Activated CD4-positive, alpha-beta T cell treated with anti-CD3 and anti-CD28 coated beads for 4 hours (primary cell): Measurements from ENCODE around the gene IL17RB.

Experiments
- DNase-seq, 2 donors: peaks; one replicate each; pipeline ENCODE4 v3.0.0-alpha.2; 2020

IL17RB gene

GRCh38 chr3:53865732-53866499, 19.5 kb downstream of the IL17RB start:
- DNase-seq: no peak

- no peak for DNase-seq
Observed at GRCh38 chr3:53880396-53881345, 34.3 kb downstream of the IL17RB start.

- peak; percentile 85 to 88 for DNase-seq
Observed at GRCh38 chr3:53881691-53882593, 35.6 kb downstream of the IL17RB start, which contains the start of gene ACTR8. TSS of gene ACTR8 (minus strand) at chr3:53882152. CDS start at chr3:53882101, 51 bp downstream.

- DNase-seq: no peak
Observed at GRCh38 chr3:53883008-53883407, 36.6 kb downstream of the IL17RB start.

GRCh38 chr3:53884623-53885022, 38.3 kb downstream of the IL17RB start:
- no peak for DNase-seq

GRCh38 chr3:53885239-53885638, 38.9 kb downstream of the IL17RB start:
- no peak for DNase-seq

GRCh38 chr3:53887446-53887845, 41.1 kb downstream of the IL17RB start:
- no peak for DNase-seq

GRCh38 chr3:53888232-53888631, 41.9 kb downstream of the IL17RB start:
- DNase-seq: no peak

GRCh38 chr3:53890726-53891475, 44.5 kb downstream of the IL17RB start:
- peak; percentile 52 to 64 for DNase-seq

- peak; percentile 95 for DNase-seq
Observed at GRCh38 chr3:53891497-53892285, 45.3 kb downstream of the IL17RB start, which contains the start of gene SELENOK. TSS of gene SELENOK (minus strand) at chr3:53891859.

GRCh38 chr3:53892286-53892637, 45.9 kb downstream of the IL17RB start:
- no peak for DNase-seq

GRCh38 chr3:53899750-53900149, 53.4 kb downstream of the IL17RB start:
- DNase-seq: no peak

- no peak for DNase-seq
Observed at GRCh38 chr3:53900666-53901331, 54.4 kb downstream of the IL17RB start.

- no peak for DNase-seq
Observed at GRCh38 chr3:53902067-53902466, 55.7 kb downstream of the IL17RB start.

- DNase-seq: no peak
Observed at GRCh38 chr3:53902711-53903110, 56.3 kb downstream of the IL17RB start.

GRCh38 chr3:53913401-53913800, 67.0 kb downstream of the IL17RB start:
- DNase-seq: no peak
